GM23338 (cell line): ENCODE results near the gene ZNF648.

Source experiments
- CREB1 ChIP-seq: fragments of 250-450 bp; sonication (Bioruptor Pico); IDR thresholded peaks from 2 replicates; pipeline ENCODE4 v1.5.0; 2020; ENCODE audit warnings: low read depth, mild to moderate bottlenecking, moderate library complexity
- CTCF ChIP-seq, 2 experiments: fragments of 200-600 bp in 1 of 2; sonication (generic) in 1 of 2; conservative IDR thresholded peaks; 2 replicates each; pipeline versions ENCODE4 v1.5.1 to v1.6.1; 2016 to 2017; ENCODE audit warnings: antibody characterized with exemption in 2 of 2, low read depth in 2 of 2, mild to moderate bottlenecking in 2 of 2, moderate library complexity in 1 of 2
- ETS1 ChIP-seq: IDR thresholded peaks from 2 replicates; pipeline ENCODE4 v1.6.1; 2016; ENCODE audit warnings: antibody characterized with exemption
- EZH2 ChIP-seq: fragments of 200-600 bp; sonication (generic); IDR thresholded peaks from one replicate; pipeline ENCODE4 v1.8.0; 2017; ENCODE audit warnings: antibody characterized with exemption, mild to moderate bottlenecking, low read depth; ENCODE audit not compliant: unreplicated experiment
- EZH2phosphoT487 ChIP-seq: fragments of 200-600 bp; sonication (generic); IDR thresholded peaks from one replicate; pipeline ENCODE4 v1.8.1; 2018; ENCODE audit warnings: antibody characterized with exemption; ENCODE audit not compliant: unreplicated experiment
- POLR2AphosphoS5 ChIP-seq: IDR thresholded peaks from 2 replicates; pipeline ENCODE4 v1.6.1; 2016; ENCODE audit warnings: antibody characterized with exemption, low read depth
- ZNF114 ChIP-seq: fragments of 250-450 bp; sonication (Bioruptor Pico); IDR thresholded peaks from 2 replicates; pipeline ENCODE4 v1.5.0; 2020; ENCODE audit warnings: mild to moderate bottlenecking, moderate library complexity

- TF ChIP-seq CTCF (conservative IDR thresholded peaks at IDR 0.05; ENCODE audit: low read depth in 2 of 2) (peak in 1 of 2 experiments; percentile 24; a peak in 2 of 4 replicates), EZH2 (no peak), POLR2AphosphoS5 (no peak), ZNF114 (no peak), ETS1 (no peak), EZH2phosphoT487 (no peak), CREB1 (CRISPR knock-in tag) (no peak)
Measured at GRCh38 chr1:182051938-182052337, 9.6 kb downstream of the ZNF648 start.
